HG03097 (cell line): ENCODE results near the gene RNF125.

Experiments used
- ATAC-seq: cut with Tn5 transposase; IDR thresholded peaks from one replicate; pipeline ENCODE4 v1.9.1; 2021; ENCODE audit not compliant: unreplicated experiment, low FRiP score

The RNF125 gene

DNA sequence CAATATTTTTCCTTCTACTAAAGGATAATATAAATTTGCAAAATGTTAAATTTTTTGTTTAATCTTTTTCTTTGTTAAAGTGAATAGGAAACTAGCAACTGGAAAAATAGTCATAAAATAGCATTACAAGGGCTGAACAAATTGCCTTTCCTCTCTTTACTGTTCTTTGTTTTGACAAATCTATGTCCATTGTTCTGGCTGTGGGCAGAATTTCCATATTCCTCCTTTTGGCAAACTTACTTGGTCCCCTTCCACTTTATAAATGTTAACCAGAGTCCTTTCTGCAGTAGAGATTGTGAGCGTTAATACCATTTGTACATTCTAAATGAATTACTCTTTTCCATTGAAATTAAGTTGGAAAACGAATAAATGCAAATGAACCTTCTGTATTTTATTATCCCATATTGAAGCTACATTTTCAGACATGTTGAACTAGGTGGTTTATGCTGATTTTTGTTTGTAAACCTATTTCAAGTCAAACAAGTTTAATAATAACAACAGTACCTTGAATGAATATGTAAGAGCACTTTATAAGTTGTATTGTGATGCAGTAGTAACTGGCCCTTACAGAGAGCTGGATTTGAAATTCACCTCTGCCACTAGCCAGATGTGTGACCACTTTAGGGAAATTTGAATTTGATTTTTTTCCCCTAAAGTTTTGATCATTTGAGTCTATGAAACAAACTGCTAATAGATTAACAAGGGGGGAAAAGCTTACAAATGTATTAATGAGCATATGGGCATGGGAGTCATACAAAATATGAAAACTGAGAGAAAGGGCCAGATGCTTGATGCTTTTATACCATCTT, 3.3 kb downstream of the RNF125 start:
- ATAC-seq = no peak

DNA sequence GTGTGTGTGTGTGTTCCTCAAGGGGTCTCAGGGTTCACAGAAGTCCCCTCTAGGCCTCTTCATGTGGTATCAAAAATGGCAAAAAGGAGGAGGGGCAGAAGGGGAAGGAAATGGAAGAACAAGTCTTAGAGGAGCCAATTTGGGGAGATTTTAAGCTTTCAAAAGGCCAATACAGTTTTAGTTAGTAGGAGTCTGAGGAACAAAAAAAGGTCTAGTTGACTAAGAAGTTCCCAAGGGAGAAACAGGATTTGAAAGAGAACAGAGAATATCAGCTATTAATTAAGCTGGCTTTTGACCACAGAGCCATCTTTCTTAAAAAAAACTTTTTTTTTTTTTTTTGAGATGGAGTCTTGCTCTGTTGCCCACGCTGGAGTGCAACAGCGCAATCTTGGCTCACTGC, 7.1 kb downstream of the RNF125 start:
- ATAC-seq = no peak

DNA sequence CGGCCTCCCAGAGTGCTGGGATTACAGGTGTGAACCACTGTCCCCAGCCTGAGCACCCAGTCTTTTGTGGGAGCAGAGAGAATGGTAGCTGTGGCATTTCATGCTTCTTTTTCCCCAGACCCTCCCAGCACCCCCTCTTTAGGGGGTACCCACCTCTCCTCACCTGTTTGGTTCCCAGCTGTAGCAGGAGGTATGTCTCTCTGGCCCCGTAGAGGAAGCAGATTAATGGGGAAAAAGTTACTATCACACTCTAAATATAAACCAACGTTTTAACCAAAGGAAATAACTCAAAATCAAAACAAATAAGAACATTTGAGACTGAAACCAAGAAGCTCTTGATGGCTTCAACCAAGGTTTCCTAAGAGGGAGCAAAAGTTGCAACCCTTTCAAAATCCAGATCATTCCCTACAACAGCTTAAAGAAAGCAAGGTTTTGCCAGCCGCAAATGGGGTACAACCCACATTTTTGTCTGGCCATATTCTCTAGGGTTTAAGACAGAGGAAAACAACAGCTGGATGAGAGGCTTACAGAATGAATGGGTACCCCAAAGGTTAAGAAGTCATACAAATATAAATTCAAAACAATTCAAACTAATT, 8.0 kb downstream of the RNF125 start:
- no peak for ATAC-seq

DNA sequence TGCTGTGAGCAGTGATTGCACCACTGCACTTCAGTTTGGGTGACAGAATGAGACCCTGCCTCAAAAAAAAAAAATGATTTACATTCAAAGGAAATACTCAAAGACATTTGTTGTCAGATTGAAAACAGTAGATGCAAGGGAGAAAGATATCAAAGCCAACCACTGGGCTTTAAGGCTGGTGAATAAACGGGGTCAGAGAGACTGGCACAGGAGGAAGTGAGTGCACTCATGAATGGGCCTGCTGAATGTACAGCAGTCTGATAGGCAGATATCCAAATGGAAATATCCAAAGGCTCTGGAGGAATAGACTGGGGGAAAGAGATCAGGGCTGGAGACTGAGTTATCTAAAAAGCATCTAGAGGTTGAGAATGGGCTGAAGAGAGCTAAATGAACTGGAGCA, 10.9 kb downstream of the RNF125 start:
- ATAC-seq = no peak

DNA sequence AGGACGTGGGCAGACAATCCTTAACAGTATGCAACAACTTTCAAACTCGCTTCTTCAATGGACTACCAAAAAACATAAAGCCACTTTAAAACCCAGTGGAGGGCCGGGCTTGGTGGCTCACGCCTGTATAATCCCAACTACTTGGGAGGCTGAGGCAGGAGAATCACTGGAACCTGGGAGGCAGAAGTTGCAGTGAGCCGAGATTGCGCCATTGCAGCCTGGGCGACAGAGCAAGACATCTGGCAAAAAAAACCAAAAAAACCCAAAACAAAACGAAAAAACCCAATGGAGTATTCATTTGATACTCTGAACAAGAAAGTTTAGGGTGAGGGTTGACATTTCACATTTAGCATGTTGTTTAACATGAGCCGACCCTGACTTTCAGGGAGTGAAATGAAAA, 14.0 kb downstream of the RNF125 start:
- no peak for ATAC-seq

DNA sequence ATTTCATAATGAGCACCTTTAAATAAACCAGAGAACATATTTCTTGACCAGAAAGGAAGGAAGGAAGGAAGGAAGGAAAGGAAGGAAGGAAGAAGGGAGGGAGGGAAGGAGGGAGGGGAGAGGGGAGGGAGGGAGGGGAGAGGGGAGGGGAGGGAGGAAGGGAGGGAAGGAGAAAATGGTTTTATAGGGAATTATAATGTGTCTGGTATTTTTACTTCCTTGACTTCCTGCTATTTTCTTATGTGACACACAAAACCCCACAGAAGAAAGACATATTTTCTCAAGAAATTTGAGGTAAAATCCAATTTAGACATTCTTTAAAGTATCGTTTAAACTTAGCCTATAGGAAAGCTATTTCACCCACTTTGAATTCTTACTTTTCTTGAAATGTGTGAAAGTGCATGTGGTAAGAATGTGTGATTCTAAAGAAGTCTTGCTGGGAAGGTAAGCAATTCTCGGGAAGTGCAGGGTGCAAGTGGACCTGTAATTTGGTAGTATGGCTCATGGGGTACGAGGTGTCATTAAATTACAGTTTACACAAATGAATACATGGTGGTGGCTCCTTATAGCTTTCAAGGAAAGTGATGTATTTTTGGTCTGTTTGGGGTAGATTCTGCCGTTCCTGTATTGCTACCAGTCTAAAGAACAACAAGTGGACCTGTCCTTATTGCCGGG, 18.0 kb downstream of the RNF125 start:
- no peak for ATAC-seq

DNA sequence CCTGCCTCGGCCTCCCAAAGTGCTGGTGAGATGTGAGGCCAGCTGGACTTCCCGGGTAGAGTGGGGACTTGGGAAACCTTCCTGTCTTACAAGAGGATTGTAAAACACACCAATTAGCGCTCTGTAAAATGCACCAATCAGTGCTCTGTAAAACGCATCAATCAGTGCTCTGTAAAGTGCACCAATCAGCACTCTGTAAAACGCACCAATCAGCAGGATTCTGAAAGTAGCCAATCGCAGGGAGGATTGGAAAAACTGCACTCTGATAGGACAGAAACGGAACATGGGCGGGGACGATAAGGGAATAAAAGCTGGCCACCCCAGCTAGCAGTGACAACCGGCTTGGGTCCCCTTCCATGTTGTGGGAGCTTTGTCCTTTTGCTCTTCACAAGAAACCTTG, 19.0 kb downstream of the RNF125 start:
- no peak for ATAC-seq

DNA sequence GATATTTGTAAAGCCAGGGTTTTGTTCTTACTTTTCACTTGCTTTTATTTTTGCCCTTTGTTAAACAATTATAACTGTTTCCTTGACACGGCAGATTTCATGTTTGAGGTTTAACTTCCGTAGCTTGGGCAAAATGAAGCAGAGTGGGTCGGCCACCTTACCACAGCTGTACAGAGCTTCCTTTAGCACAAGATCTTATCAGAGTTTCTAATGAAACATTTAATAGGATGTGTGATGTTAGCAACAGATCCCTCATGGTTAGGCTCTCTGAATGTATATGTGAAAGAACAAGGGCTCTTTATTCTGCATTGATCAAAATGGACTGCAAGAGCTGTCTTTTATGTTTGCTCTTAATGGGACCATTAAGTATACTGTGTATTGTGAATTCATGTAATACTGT, 22.3 kb downstream of the RNF125 start:
- ATAC-seq = peak; percentile 74

DNA sequence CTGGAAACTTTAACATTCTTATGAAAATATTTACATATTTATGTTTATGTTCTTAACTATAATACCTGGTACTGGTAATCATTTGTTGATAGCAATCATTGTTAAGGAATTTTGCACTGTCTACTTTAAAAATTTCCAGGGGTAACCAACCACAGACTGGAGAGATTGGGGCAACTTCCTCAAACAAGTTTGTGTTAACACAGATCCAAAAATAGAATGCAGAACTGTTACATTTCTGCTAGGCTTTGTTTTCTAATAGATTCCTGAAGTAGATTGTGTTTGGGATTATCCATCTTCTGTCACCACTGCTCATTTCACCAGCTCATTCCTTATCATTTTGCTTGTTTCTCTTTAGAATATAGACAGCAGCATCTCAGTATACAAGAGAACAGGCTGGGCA, 23.7 kb downstream of the RNF125 start:
- no peak for ATAC-seq

DNA sequence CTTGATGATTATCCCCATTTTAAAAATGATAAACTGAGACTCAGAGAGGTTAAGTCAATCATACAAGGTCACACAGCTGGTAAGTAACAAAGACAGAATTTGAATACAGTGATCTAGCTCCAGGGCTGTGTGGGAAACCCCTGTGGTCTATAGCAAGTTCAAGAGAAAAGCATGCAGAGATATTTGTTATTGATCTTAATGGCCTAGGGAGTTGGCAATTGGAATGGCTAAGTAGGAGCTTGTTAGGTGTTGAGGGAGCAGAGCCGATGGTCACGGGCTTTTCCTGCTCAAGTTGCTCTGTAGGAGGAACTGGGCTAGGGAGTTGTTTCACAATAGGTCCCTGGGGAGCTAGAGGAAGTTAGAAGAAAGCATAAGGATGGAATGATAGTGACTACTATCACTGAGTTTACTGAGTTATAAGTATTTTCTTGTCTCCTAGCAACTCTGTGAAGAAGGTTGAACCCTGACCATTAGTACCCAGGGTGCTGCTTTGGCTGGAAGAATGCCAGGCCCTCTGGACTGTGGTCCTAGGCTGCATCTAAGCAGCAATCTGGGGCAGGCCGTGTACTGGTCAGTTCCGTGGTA, 30.0 kb downstream of the RNF125 start:
- peak; percentile 61 for ATAC-seq

DNA sequence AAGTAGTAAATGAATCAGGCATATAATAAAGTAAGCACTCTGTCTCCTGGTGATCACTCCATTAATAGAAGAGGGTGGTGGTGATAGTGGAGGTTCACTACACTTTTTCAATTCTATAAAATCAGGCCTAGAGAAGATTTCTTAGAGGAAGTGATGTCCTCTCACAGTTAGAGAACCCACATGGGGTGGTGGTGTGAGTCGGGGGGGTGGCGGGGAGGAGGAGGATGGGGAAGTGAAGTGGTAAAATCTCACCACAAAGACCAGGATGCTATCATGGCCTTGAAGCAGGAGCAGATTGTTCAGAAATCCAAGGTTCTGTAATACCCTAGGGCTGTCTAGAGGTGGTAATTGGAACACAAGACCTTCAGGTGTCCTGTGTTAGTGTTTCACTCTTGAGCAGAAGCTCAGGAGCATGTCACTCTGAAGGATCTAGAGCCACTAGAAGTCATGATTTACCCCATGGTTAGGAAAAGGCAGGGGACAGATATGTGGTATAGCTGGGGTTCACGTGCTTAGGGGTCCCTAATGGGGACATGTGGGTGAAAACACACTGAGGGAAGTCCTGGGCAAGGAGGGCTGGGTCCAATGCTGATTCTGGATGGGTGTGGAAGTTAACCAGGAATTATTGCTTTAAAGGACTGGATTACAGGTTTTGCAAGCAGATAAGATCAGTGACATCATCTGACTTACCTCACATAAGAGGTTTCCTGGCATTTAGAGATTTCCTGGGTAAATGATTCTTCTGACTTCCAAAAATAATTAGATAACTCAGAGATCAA, 31.0 kb downstream of the RNF125 start:
- ATAC-seq = no peak

DNA sequence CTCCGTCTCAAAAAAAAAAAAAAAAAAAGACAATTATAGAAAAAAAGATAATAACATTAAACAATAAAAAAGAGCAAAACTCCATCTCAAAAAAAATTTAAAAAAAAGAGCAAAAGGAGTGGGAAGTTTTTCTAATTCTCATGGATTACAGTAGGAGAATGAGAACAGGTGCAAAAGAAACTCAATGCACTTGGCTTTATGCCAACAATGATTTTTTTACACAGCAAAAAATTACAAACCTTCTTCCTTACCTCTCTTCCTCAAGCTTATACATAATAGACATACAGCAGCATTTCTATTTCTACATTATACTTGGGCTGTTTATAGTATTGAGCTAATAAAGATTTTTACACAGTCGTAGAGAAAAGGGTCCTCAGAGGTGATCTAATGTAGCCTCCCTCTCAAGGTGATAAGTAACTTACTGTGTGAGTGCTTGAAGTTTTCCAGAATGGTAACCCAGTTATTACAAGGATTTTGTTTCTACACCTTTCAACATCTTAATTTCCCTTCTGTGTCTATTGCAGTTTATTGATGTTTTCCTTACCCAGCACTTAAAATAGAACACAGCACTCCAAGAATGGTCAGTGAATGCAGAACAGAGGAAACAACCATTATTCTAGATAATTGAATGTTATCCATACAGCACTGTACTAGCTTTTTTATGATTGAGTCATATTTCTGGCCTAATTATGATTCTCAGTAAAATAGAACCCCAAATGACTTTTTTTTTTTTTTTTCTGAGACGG, 38.2 kb downstream of the RNF125 start:
- no peak for ATAC-seq

DNA sequence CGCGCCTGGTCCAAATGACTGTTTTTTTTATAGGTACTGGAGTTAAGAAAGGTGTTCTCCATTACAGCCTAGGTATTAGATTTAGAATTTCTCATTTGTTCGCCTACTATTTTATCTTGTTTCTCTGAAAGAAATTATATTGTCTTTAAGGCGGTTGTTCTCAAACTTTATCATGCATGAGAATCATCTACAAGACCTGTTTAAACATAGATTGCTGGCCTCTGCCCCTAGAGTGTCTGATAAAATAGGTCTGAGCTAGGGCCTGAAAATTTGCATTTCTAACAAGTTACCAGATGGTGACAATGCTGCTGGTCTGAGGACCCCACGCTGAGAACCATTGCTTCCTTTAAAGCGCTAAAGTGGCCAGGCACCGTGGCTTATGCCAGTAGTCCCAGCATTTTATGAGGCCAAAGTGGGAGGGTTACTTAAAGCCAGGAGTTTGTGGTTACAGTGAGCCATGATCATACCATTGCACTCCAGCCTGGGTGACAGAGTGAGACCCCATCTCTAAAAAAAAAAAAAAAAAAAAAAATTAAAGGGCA, 39.1 kb downstream of the RNF125 start:
- no peak for ATAC-seq

DNA sequence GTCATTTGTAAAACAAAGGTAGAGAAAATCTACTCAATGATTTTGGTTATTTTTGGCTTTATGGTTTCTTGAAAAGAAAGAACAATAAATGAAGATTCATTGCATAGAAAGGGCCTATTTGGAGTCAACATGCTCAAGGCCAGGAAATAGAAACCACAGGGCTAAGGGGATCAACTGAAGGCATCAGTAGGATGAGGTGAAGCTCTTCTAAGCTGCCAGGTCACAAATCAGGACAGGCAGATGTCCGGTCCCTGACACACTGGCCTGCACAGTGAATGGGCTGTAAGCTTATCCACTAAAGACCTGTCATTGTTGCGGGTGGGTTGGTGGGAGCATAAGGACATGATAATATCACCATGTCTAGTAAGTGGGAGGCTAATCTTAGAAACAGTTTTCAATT, 41.4 kb downstream of the RNF125 start:
- no peak for ATAC-seq

DNA sequence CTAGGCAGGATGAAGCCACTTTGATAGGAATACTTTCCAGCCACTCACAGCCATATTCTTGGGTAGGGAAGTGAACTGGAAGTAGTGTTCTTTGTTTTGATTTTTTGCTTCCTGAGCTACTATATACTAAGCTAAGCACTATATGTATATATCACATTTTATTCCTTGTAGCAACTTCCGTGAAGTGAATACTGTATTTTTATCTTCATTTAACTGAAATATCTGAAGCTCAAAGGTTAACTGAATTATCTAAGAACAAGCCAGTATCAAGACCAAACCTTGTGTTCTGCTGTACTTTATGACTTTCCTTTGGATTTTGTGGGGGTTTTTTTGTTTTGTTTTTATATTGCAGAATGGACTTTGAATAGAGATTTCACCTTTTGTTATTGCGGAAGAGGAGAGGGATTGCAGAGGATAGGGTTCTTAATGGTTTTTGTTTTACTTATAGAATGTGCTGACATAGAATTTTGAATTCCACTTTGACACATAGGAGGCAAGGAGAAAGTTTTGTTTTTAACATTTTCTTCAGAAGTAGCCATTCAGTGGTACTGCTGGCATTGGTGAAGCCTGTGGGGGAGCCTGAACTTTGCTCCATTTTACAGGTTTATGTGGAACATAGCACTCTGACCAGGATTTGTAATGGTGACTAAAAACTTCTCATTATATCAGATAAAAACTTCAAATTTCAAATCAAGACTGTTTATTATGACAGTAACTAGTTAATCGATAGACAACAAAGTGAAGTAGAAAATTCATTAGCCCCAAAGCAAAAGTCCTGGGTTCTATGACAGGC, 48.9 kb downstream of the RNF125 start:
- no peak for ATAC-seq

DNA sequence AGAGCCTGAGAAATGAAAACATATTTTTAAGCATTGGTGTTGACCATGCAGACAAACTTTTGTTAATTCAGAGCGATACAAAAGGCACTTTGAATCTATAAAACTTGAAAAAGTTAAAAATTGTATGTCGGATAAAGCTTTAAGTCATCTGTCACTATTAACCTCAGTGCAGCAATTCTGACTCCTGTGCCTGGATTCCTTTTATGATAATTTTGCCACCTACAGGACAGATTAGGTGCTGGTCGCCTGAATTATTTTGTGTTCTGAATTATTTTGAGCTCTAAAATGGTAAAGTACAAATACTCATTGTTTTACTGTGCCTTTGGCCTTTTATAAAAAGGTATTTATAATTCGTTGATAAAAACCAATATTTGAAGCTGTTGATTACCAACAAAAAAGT, 53.7 kb downstream of the RNF125 start:
- no peak for ATAC-seq

DNA sequence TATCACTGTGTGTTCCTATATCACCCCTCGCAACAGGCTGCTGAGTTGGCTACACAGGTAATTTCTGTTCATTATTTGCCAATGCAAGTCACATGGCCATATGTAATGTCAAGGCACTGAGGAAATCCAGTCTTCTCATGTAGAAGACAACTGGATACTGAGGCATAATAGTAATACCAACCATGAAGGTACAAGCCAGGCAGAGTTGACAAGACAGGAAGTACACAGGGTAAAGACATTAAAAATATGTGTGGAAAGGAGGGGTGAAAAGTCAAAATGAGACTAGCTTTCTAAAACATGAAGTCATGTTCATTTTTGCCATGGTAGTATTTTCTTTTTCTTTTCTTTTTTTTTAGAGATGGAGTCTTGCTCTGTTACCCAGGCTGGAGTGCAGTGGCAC, 55.6 kb downstream of the RNF125 start:
- ATAC-seq = no peak

DNA sequence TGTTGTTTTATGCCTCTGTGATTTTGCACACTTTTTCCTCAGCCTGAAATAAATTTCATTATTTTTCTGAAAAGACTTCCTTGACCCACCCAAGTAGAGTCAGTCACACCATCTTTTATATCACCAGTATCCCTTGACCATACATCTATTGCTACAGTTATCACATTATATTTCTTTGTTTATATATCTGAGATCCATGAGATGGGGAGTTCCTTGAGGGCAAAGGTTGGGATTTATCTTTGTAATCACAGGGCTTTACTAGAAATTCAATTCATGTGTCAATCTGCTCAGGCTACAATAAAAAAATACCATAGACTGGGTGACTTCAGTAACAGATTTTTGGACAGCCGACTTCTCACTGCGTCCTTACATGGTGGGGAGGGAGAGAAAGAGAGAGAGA, 60.2 kb downstream of the RNF125 start:
- ATAC-seq = no peak

DNA sequence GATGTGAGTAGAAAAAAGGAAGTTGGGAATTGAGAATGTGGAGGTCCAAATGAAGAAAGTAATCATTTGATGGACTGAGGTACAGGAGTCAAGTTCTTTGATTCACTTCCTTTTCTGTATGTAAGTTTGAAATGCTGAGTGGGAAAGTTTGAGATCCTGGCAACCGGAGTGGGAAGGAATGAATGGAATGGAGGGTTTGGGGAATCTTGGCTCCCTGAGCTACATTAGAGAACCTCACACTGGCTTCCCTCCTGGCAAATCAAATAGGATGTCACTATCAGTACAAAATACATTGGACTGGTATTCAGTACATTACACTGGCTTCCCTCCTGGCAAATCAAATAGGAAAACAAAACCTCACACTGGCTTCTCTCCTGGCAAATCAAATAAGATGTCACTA, 63.3 kb downstream of the RNF125 start:
- ATAC-seq = no peak
